ENCODE data around the gene MYH11. TPM values are rescaled to one million over a fixed set of nuclear protein-coding genes. Genes with fewer than 3 reads are reported as not detected.

MYH11 gene
- total and polyA plus RNA-seq, 2 of the 13 experiments (the other 11 are each of a cell fraction or from before 2014, with no cell fraction given), result not detected

- FAIRE-seq (no peak), DNase-seq (ENCODE audit: low spot score) (no peak), ATAC-seq (no peak)
- Histone ChIP-seq H3K9me3 (ENCODE audit: low read length) (no peaks in the 10 kb centered on the region), H3K4me3 (replicated peaks in 1 of 3; ENCODE audit: insufficient read depth in 1 of 3, low read depth in 2 of 3, low read length in 3 of 3) (no peak overlapping the region), H4K20me1 (ENCODE audit: insufficient read depth, low read length) (no peaks in the 10 kb centered on the region), H3K27me3 (ENCODE audit: control insufficient read depth in 1 of 2, insufficient read depth in 2 of 2, low read length in 2 of 2) (no peaks in the 10 kb centered on the region; a peak in 1 of 5 replicates), H3K79me2 (ENCODE audit: insufficient read depth, low read length) (no peaks in the 10 kb centered on the region), H3K27ac (ENCODE audit: extremely low read length, insufficient read depth, low read length) (no peak overlapping the region), H3K4me2 (ENCODE audit: low read depth, low read length) (no peak overlapping the region), H3K36me3 (replicated peaks in 1 of 2; ENCODE audit: control insufficient read depth in 1 of 2, insufficient read depth in 2 of 2, low read length in 2 of 2) (peaks cover 34 to 50% of the 10 kb centered on the region in 2 experiments), H2AFZ (ENCODE audit: low read length) (no peak overlapping the region), H3K9ac (ENCODE audit: insufficient read depth, low read depth, low read length) (no peak overlapping the region), H3K4me1 (ENCODE audit: insufficient read depth, low read length) (no peaks in the 10 kb centered on the region)
- WGBS (ENCODE audit: low lambda C conversion rate), result 95% methylated on average over 11 of the region's 11 CpGs
- intact Hi-C loops (cut with micrococcal nuclease; ENCODE audit: unreplicated experiment), result loop anchor here (5.0 kb wide), 2 partner anchors 60 to 165 kb away; partner anchors contain the start of gene MARF1
- in situ Hi-C loops (cut with HindIII; ENCODE audit: extremely low pct_ligation_motif_present, low pct_unique_long_range_greater_than_20kb), result loop anchor here (5.0 to 10.0 kb wide), 2 partner anchors 190 to 277 kb away; no protein-coding TSS in a partner anchor
- no TSS peak for BruUV-seq (replicated peaks)
- CTCF ChIA-PET (ENCODE audit: low intra/inter-chr PET ratio, low total read pairs), result no interaction called here
- POLR2A ChIA-PET, result no interaction called here
- TF ChIP-seq THYN1 (CRISPR knock-in tag; IDR thresholded peaks at IDR 0.05; ENCODE audit: borderline replicate concordance, low read depth) (no peak), ZNF160 (CRISPR knock-in tag; IDR thresholded peaks at IDR 0.05) (no peak), ZFP90 (CRISPR knock-in tag; IDR thresholded peaks at IDR 0.05; ENCODE audit: borderline replicate concordance) (no peak), ELF4 (CRISPR knock-in tag; IDR thresholded peaks at IDR 0.05; ENCODE audit: borderline replicate concordance) (no peak), BORCS8-MEF2B (CRISPR knock-in tag; IDR thresholded peaks at IDR 0.05) (no peak), NFYB (CRISPR knock-in tag; IDR thresholded peaks at IDR 0.05) (no peak), PBX2 (CRISPR knock-in tag; IDR thresholded peaks at IDR 0.05) (no peak), MAFK (conservative IDR thresholded peaks at IDR 0.05 in 1 of 2, IDR thresholded peaks at IDR 0.05 in 1 of 2; ENCODE audit: low read length in 2 of 2) (no peak), ZBTB3 (CRISPR knock-in tag; IDR thresholded peaks at IDR 0.05; ENCODE audit: borderline replicate concordance, low read depth) (no peak), LCORL (IDR thresholded peaks at IDR 0.05) (no peak), LCORL (CRISPR knock-in tag; IDR thresholded peaks at IDR 0.05) (no peak), ZNF367 (CRISPR knock-in tag; IDR thresholded peaks at IDR 0.05; ENCODE audit: borderline replicate concordance) (no peak), ZNF543 (CRISPR knock-in tag; IDR thresholded peaks at IDR 0.05) (no peak)
- TF ChIP-seq, protein P1, sequence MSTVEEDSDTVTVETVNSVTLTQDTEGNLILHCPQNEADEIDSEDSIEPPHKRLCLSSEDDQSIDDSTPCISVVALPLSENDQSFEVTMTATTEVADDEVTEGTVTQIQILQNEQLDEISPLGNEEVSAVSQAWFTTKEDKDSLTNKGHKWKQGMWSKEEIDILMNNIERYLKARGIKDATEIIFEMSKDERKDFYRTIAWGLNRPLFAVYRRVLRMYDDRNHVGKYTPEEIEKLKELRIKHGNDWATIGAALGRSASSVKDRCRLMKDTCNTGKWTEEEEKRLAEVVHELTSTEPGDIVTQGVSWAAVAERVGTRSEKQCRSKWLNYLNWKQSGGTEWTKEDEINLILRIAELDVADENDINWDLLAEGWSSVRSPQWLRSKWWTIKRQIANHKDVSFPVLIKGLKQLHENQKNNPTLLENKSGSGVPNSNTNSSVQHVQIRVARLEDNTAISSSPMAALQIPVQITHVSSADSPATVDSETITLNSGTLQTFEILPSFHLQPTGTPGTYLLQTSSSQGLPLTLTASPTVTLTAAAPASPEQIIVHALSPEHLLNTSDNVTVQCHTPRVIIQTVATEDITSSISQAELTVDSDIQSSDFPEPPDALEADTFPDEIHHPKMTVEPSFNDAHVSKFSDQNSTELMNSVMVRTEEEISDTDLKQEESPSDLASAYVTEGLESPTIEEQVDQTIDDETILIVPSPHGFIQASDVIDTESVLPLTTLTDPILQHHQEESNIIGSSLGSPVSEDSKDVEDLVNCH (CRISPR knock-in tag; IDR thresholded peaks at IDR 0.05), result no peak
- TF ChIP-seq, protein P2, sequence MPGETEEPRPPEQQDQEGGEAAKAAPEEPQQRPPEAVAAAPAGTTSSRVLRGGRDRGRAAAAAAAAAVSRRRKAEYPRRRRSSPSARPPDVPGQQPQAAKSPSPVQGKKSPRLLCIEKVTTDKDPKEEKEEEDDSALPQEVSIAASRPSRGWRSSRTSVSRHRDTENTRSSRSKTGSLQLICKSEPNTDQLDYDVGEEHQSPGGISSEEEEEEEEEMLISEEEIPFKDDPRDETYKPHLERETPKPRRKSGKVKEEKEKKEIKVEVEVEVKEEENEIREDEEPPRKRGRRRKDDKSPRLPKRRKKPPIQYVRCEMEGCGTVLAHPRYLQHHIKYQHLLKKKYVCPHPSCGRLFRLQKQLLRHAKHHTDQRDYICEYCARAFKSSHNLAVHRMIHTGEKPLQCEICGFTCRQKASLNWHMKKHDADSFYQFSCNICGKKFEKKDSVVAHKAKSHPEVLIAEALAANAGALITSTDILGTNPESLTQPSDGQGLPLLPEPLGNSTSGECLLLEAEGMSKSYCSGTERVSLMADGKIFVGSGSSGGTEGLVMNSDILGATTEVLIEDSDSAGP (CRISPR knock-in tag; IDR thresholded peaks at IDR 0.05; ENCODE audit: borderline replicate concordance), result no peak
- TF ChIP-seq, protein P3, sequence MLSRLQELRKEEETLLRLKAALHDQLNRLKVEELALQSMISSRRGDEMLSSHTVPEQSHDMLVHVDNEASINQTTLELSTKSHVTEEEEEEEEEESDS (CRISPR knock-in tag; IDR thresholded peaks at IDR 0.05; ENCODE audit: borderline replicate concordance), result no peak
Observed at GRCh38 chr16:15701975-15702970, 154.6 kb downstream of the MYH11 start.

Measured in HepG2 (cell line).